K562 (cell line): ENCODE data around the gene PATE4.

ENCODE experiments used
- EZH2 ChIP-seq: IDR thresholded peaks from 2 replicates; pipeline ENCODE4 v1.6.1; 2012; ENCODE audit warnings: low read depth, mild to moderate bottlenecking, inconsistent platforms, low read length, borderline replicate concordance
- GATAD2B ChIP-seq: fragments of 450-650 bp; IDR thresholded peaks from 2 replicates; pipeline ENCODE4 v1.6.1; 2017; ENCODE audit warnings: mild to moderate bottlenecking, borderline replicate concordance
- KDM2B ChIP-seq: fragments of 250-450 bp; sonication (Bioruptor Pico); IDR thresholded peaks from 2 replicates; pipeline ENCODE4 v1.8.0; 2021; ENCODE audit warnings: mild to moderate bottlenecking, moderate library complexity
- MAZ ChIP-seq, 2 experiments: fragments of 450-650 bp in 1 of 2; sonication (generic) in 1 of 2; formaldehyde crosslinking; IDR thresholded peaks in 1 of 2; conservative IDR thresholded peaks in 1 of 2; 2 replicates each; pipeline versions ENCODE4 v1.4.0 to v1.5.0; 2020; ENCODE audit warnings: mild to moderate bottlenecking in 1 of 2, missing genetic modification reagents in 1 of 2
- NR2C1 ChIP-seq, 2 experiments: fragments of 450-650 bp; IDR thresholded peaks; 2 replicates each; pipeline ENCODE4 v1.6.1; 2017; ENCODE audit warnings: mild to moderate bottlenecking in 2 of 2, antibody characterized with exemption in 1 of 2, inconsistent platforms in 1 of 2, missing compliant biosample characterization in 1 of 2, missing genetic modification characterization in 1 of 2
- SAP30 ChIP-seq: fragments of 200-600 bp; sonication (generic); IDR thresholded peaks from 2 replicates; pipeline ENCODE4 v1.6.1; 2012; ENCODE audit warnings: borderline replicate concordance, low read depth, mild to moderate bottlenecking, moderate library complexity, low read length, control low read depth, inconsistent platforms; ENCODE audit not compliant: insufficient read depth, poor library complexity, severe bottlenecking
- SMAD1 ChIP-seq: fragments of 150-350 bp; IDR thresholded peaks from 2 replicates; pipeline ENCODE4 v1.6.1; 2014; ENCODE audit warnings: low read length, low read depth; ENCODE audit not compliant: partially characterized antibody
- ZBTB8A ChIP-seq: fragments of 450-650 bp; IDR thresholded peaks from 2 replicates; pipeline ENCODE4 v1.6.1; 2018; ENCODE audit warnings: mild to moderate bottlenecking, moderate library complexity; ENCODE audit not compliant: partially characterized antibody
- TF ChIP-seq, protein P1 (sequence below), 2 experiments: fragments of 450-650 bp in 1 of 2; sonication (generic) in 1 of 2; formaldehyde crosslinking; conservative IDR thresholded peaks; 2 replicates each; pipeline versions ENCODE4 v1.4.0 to v1.8.1; 2020 to 2022; ENCODE audit warnings: mild to moderate bottlenecking in 1 of 2, missing genetic modification reagents in 1 of 2
- TF ChIP-seq, protein P2 (sequence below): fragments of 450-650 bp; conservative IDR thresholded peaks from 2 replicates; pipeline ENCODE4 v1.6.1; 2016; ENCODE audit warnings: missing genetic modification characterization, low read depth, mild to moderate bottlenecking, missing compliant biosample characterization, moderate library complexity
- TF ChIP-seq, protein P3 (sequence below): sonication (generic); formaldehyde crosslinking; IDR thresholded peaks from 2 replicates; pipeline ENCODE4 v1.8.0; 2022; ENCODE audit warnings: mild to moderate bottlenecking, low read depth, missing genetic modification reagents
- TF ChIP-seq, protein P4 (sequence below), 3 experiments: IDR thresholded peaks in 2 of 3; conservative IDR thresholded peaks in 1 of 3; 2 replicates each; pipeline ENCODE4 v1.5.1; 2011 to 2012; ENCODE audit warnings: low read length in 3 of 3, mild to moderate bottlenecking in 3 of 3, control low read depth in 2 of 3, improper control_type of control experiment in 1 of 3, inconsistent platforms in 1 of 3, low read depth in 1 of 3, mixed read lengths in 1 of 3, moderate library complexity in 1 of 3; ENCODE audit not compliant: insufficient read depth in 2 of 3

DNA sequence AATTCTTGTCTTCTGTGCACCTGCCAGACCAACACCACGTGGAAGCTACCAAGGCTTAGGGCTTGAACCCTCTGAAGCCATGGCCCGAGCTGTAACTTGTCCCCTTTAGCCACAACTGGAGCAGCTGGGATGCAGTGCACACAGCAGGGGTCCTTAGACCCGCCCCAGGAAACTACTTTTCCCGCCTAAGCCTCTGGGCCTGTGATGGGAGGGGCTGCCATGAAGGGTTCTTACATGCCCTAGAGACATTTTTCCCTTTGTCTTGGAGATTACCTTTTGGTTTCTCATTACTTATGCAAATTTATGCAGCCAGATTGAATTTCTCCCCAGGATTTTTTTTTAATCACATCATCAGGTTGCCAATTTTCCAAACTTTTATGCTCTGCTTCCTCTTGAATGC is 35.5 kb upstream of the PATE4 start:
- TF ChIP-seq SAP30 (no peak), MAZ (CRISPR knock-in tag; conservative IDR thresholded peaks at IDR 0.05 in 1 of 2, IDR thresholded peaks at IDR 0.05 in 1 of 2) (no peak), SMAD1 (no peak), NR2C1 (IDR thresholded peaks at IDR 0.05) (no peak), NR2C1 (tag; IDR thresholded peaks at IDR 0.05) (no peak), KDM2B (CRISPR knock-in tag) (no peak), ZBTB8A (no peak), EZH2 (no peak), GATAD2B (no peak)
- TF ChIP-seq, protein P1, sequence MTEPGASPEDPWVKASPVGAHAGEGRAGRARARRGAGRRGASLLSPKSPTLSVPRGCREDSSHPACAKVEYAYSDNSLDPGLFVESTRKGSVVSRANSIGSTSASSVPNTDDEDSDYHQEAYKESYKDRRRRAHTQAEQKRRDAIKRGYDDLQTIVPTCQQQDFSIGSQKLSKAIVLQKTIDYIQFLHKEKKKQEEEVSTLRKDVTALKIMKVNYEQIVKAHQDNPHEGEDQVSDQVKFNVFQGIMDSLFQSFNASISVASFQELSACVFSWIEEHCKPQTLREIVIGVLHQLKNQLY (CRISPR knock-in tag; conservative IDR thresholded peaks at IDR 0.05), result no peak
- TF ChIP-seq, protein P2, sequence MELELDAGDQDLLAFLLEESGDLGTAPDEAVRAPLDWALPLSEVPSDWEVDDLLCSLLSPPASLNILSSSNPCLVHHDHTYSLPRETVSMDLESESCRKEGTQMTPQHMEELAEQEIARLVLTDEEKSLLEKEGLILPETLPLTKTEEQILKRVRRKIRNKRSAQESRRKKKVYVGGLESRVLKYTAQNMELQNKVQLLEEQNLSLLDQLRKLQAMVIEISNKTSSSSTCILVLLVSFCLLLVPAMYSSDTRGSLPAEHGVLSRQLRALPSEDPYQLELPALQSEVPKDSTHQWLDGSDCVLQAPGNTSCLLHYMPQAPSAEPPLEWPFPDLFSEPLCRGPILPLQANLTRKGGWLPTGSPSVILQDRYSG, result no peak
- TF ChIP-seq, protein P3, sequence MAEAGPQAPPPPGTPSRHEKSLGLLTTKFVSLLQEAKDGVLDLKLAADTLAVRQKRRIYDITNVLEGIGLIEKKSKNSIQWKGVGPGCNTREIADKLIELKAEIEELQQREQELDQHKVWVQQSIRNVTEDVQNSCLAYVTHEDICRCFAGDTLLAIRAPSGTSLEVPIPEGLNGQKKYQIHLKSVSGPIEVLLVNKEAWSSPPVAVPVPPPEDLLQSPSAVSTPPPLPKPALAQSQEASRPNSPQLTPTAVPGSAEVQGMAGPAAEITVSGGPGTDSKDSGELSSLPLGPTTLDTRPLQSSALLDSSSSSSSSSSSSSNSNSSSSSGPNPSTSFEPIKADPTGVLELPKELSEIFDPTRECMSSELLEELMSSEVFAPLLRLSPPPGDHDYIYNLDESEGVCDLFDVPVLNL (CRISPR knock-in tag), result no peak
- TF ChIP-seq, protein P4, sequence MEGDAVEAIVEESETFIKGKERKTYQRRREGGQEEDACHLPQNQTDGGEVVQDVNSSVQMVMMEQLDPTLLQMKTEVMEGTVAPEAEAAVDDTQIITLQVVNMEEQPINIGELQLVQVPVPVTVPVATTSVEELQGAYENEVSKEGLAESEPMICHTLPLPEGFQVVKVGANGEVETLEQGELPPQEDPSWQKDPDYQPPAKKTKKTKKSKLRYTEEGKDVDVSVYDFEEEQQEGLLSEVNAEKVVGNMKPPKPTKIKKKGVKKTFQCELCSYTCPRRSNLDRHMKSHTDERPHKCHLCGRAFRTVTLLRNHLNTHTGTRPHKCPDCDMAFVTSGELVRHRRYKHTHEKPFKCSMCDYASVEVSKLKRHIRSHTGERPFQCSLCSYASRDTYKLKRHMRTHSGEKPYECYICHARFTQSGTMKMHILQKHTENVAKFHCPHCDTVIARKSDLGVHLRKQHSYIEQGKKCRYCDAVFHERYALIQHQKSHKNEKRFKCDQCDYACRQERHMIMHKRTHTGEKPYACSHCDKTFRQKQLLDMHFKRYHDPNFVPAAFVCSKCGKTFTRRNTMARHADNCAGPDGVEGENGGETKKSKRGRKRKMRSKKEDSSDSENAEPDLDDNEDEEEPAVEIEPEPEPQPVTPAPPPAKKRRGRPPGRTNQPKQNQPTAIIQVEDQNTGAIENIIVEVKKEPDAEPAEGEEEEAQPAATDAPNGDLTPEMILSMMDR (IDR thresholded peaks at IDR 0.05 in 2 of 3, conservative IDR thresholded peaks at IDR 0.05 in 1 of 3; ENCODE audit: insufficient read depth in 2 of 3, low read depth in 1 of 3, low read length in 3 of 3), result no peak
